ENCODE data around the gene GPRIN2.
"Not testable (repeated sequence)": the region's sequence is repeated elsewhere in the genome, so short reads cannot be mapped to it uniquely, and the experiment has no call there.

- TF ChIP-seq POLR2A, POLR2AphosphoS5 (IDR thresholded peaks at IDR 0.05; ENCODE audit: low read depth, low read length): not testable (repeated sequence)
These were observed 21.4 kb upstream of the GPRIN2 start for GRCh38 chr10:46577624-46578473.
